Measurements from ENCODE around the gene GALE. TPM values are rescaled to one million over a fixed set of nuclear protein-coding genes. Genes with fewer than 3 reads are reported as not detected.

The GALE gene
- total RNA-seq, 1 donor from 2014 or later, result 15.9 TPM

- ATAC-seq (ENCODE audit: low read depth) (no peak), DNase-seq (no peak)
- intact Hi-C loops (cut with micrococcal nuclease), result no loop called here
- Mint-ChIP-seq H3K4me3 (peak overlapping the region; percentile 99), H3K27ac (peak overlapping the region; percentile 95), H3K27me3 (no peaks in the 10 kb centered on the region), H3K36me3 (ENCODE audit: low read depth) (peaks cover 56% of the 10 kb centered on the region), H3K4me1 (peaks cover 26% of the 10 kb centered on the region), H3K9me3 (no peaks in the 10 kb centered on the region)
- no peak for TF ChIP-seq CTCF (IDR thresholded peaks at IDR 0.05)
- CTCF ChIA-PET, result interaction anchor here (1.0 to 1.5 kb wide), 3 partner anchors 12 to 124 kb away, joined by 3 to 4 read pairs (median 3); no protein-coding TSS in a partner anchor
- POLR2A ChIA-PET, result interaction anchor here (0.7 to 6.2 kb wide), 8 partner anchors 8 to 188 kb away, joined by 3 to 61 read pairs (median 6); partner anchors contain the start of genes CNR2, GALE, HMGCL and PITHD1
Observed at GRCh38 chr1:23792151-23792945, 8.2 kb downstream of the GALE start.

GRCh38 chr1:23791516-23792047 lies 9.0 kb downstream of the GALE start:
- H3K9me3 Mint-ChIP-seq, result no peaks in the 10 kb centered on the region
- no peaks in the 10 kb centered on the region for H3K27me3 Mint-ChIP-seq
- TF ChIP-seq CTCF (IDR thresholded peaks at IDR 0.05), result no peak
- ChIA-PET CTCF (interaction anchor here (0.5 to 1.5 kb wide), 4 partner anchors 12 to 597 kb away, joined by 3 to 5 read pairs (median 4); no protein-coding TSS in a partner anchor), POLR2A (interaction anchor here (0.7 to 6.2 kb wide), 13 partner anchors 8 to 188 kb away, joined by 3 to 61 read pairs (median 5); partner anchors contain the start of genes CNR2, GALE, HMGCL and PITHD1)
- peaks cover 26% of the 10 kb centered on the region for H3K4me1 Mint-ChIP-seq
- H3K4me3 Mint-ChIP-seq, result peak overlapping the region; percentile 99
- peaks cover 58% of the 10 kb centered on the region for H3K36me3 Mint-ChIP-seq (ENCODE audit: low read depth)
- DNase-seq, result no peak
- intact Hi-C loops (cut with micrococcal nuclease), result loop anchor here (1.0 to 2.0 kb wide), 3 partner anchors 9 to 41 kb away; partner anchors contain the start of genes GALE and PITHD1
- peak; percentile 26 for ATAC-seq (ENCODE audit: low read depth)
- peak overlapping the region; percentile 95 for H3K27ac Mint-ChIP-seq

- TF ChIP-seq CTCF (IDR thresholded peaks at IDR 0.05), result no peak
- Mint-ChIP-seq H3K4me3 (peak within 1 kb of the TSS; percentile 99), H3K9me3 (no peaks in the 10 kb centered on the region), H3K4me1 (peaks cover 26% of the 10 kb centered on the region), H3K36me3 (ENCODE audit: low read depth) (peaks cover 62% of the 10 kb centered on the region), H3K27me3 (no peaks in the 10 kb centered on the region), H3K27ac (peak within 1 kb of the TSS; percentile 95)
- ATAC-seq (ENCODE audit: low read depth) (peak; percentile 90), DNase-seq (peak; percentile 81)
- intact Hi-C loops (cut with micrococcal nuclease), result loop anchor here (1.0 to 2.0 kb wide), 3 partner anchors 9 to 40 kb away; partner anchors contain the start of genes GALE and PITHD1
- CTCF ChIA-PET, result interaction anchor here (0.5 to 1.5 kb wide), 6 partner anchors 13 to 596 kb away, joined by 3 to 5 read pairs (median 4); no protein-coding TSS in a partner anchor
- POLR2A ChIA-PET, result interaction anchor here (0.6 to 6.2 kb wide), 15 partner anchors 10 to 1906 kb away, joined by 3 to 61 read pairs (median 5); partner anchors contain the start of genes CNR2, GALE, HMGCL and HNRNPR
Observed at GRCh38 chr1:23790696-23791515, 9.6 kb downstream of the GALE start, which contains the start of gene LYPLA2. TSS of gene LYPLA2 (plus strand) at chr1:23791145. CDS start at chr1:23792683, 1,538 bp downstream.

- ATAC-seq (ENCODE audit: low read depth) (no peak), DNase-seq (no peak)
- no peak overlapping the region for H3K27ac Mint-ChIP-seq
- ChIA-PET POLR2A (interaction anchor here (0.6 to 6.2 kb wide), 3 partner anchors 10 to 80 kb away, joined by 3 to 61 read pairs (median 4); partner anchors contain the start of genes FUCA1 and PITHD1), CTCF (interaction anchor here (0.9 to 1.0 kb wide), 2 partner anchors 9 to 97 kb away, joined by 3 read pairs; partner anchors contain the start of gene RPL11)
- peaks cover 64% of the 10 kb centered on the region for H3K36me3 Mint-ChIP-seq (ENCODE audit: low read depth)
- intact Hi-C loops (cut with micrococcal nuclease), result no loop called here
- no peak overlapping the region for H3K4me3 Mint-ChIP-seq
- H3K9me3 Mint-ChIP-seq, result no peaks in the 10 kb centered on the region
- H3K27me3 Mint-ChIP-seq, result no peaks in the 10 kb centered on the region
- TF ChIP-seq CTCF (IDR thresholded peaks at IDR 0.05), result no peak
- peaks cover 26% of the 10 kb centered on the region for H3K4me1 Mint-ChIP-seq
Observed at GRCh38 chr1:23788695-23789094, 11.9 kb downstream of the GALE start.
